IMR-90 (cell line): ENCODE data around the gene SLC51A. TPM values are rescaled to one million over a fixed set of nuclear protein-coding genes. Genes with fewer than 3 reads are reported as not detected.

Experiments used
- ATAC-seq: fragments of 200-7000 bp; cut with Tn5 transposase; 2 replicates; pipeline ENCODE4 v1.9.1; 2020; ENCODE audit warnings: low read depth, mild to moderate bottlenecking, moderate library complexity
- BruUV-seq: library from RNA; stranded (reverse); fragments of 400-500 nt; replicated peaks from 2 replicates; lab custom pipeline; 2021; lab: Mats Ljungman, UMichigan
- CTCF ChIA-PET: fragments of 300-600 bp; formaldehyde crosslinking; extraction: SDS; loops from one replicate; lab custom pipeline; 2021; ENCODE audit warnings: antibody characterized with exemption; lab: Yijun Ruan, JAX
- POLR2A ChIA-PET: fragments of 300-600 bp; sonication (Branson Sonifier 250); formaldehyde crosslinking; loops from one replicate; lab custom pipeline; 2022; ENCODE audit warnings: antibody characterized with exemption; ENCODE audit not compliant: unreplicated experiment; lab: Charles Lee
- DNase-seq: peaks from one replicate; pipeline ENCODE4 v3.0.0; 2013
- H2AFZ ChIP-seq: replicated peaks from 2 replicates; pipeline ENCODE3; 2013; ENCODE audit warnings: low read length, mild to moderate bottlenecking; ENCODE audit not compliant: poor library complexity
- H2AK5ac ChIP-seq: 2 replicates; pipeline ENCODE4 v1.6.1; 2013; ENCODE audit warnings: low read depth, low read length, inconsistent platforms
- H2AK9ac ChIP-seq: replicated peaks from 2 replicates; pipeline ENCODE3; 2013; ENCODE audit warnings: mild to moderate bottlenecking, low read depth, low read length, moderate library complexity; ENCODE audit not compliant: poor library complexity
- H2BK120ac ChIP-seq: 2 replicates; pipeline ENCODE4 v1.6.1; 2013; ENCODE audit warnings: low read depth, low read length, inconsistent platforms
- H2BK15ac ChIP-seq: 3 replicates; pipeline ENCODE4 v1.6.1; 2013; ENCODE audit warnings: low read depth, low read length, inconsistent platforms
- H2BK20ac ChIP-seq: 2 replicates; pipeline ENCODE4 v1.6.1; 2013; ENCODE audit warnings: low read depth, mild to moderate bottlenecking, inconsistent platforms, low read length, moderate library complexity
- H2BK5ac ChIP-seq: 2 replicates; pipeline ENCODE4 v1.6.1; 2013; ENCODE audit warnings: mild to moderate bottlenecking, low read depth, low read length, inconsistent platforms; ENCODE audit not compliant: poor library complexity, severe bottlenecking
- H3K14ac ChIP-seq: replicated peaks from 2 replicates; pipeline ENCODE4 v1.6.1; 2013; ENCODE audit warnings: low read depth, low read length, inconsistent platforms
- H3K18ac ChIP-seq: 2 replicates; pipeline ENCODE4 v1.6.1; 2013; ENCODE audit warnings: low read depth, low read length, control low read depth
- H3K23ac ChIP-seq: 2 replicates; pipeline ENCODE4 v1.6.1; 2013; ENCODE audit warnings: low read depth, low read length, inconsistent platforms
- H3K27ac ChIP-seq: 2 replicates; pipeline ENCODE4 v1.5.1; 2013; ENCODE audit warnings: mild to moderate bottlenecking, control low read depth, low read length; ENCODE audit not compliant: insufficient read depth
- H3K27me3 ChIP-seq: 2 replicates; pipeline ENCODE4 v1.6.1; 2013; ENCODE audit warnings: low read length; ENCODE audit not compliant: control insufficient read depth, insufficient read depth
- H3K36me3 ChIP-seq: 2 replicates; pipeline ENCODE4 v1.6.1; 2013; ENCODE audit warnings: low read length, mixed read lengths; ENCODE audit not compliant: control insufficient read depth, insufficient read depth
- H3K4ac ChIP-seq: 2 replicates; pipeline ENCODE4 v1.6.1; 2013; ENCODE audit warnings: low read depth, low read length, inconsistent platforms
- H3K4me1 ChIP-seq: 2 replicates; pipeline ENCODE4 v1.6.1; 2013; ENCODE audit warnings: low read length, mixed read lengths; ENCODE audit not compliant: control insufficient read depth, insufficient read depth
- H3K4me2 ChIP-seq: 2 replicates; pipeline ENCODE4 v1.6.1; 2013; ENCODE audit warnings: low read depth, mild to moderate bottlenecking, control low read depth, low read length, moderate library complexity
- H3K4me3 ChIP-seq: 2 replicates; pipeline ENCODE4 v1.5.1; 2013; ENCODE audit warnings: low read depth, mild to moderate bottlenecking, control low read depth, low read length, moderate library complexity; ENCODE audit not compliant: insufficient read depth
- H3K56ac ChIP-seq: 2 replicates; pipeline ENCODE4 v1.6.1; 2013; ENCODE audit warnings: low read length, inconsistent platforms; ENCODE audit not compliant: insufficient read depth; ENCODE audit errors: extremely low read depth
- H3K79me1 ChIP-seq, 2 experiments: 2 replicates each; pipeline ENCODE4 v1.6.1; 2013; ENCODE audit warnings: low read length in 2 of 2, inconsistent platforms in 1 of 2, low read depth in 1 of 2
- H3K9ac ChIP-seq: 2 replicates; pipeline ENCODE4 v1.6.1; 2013; ENCODE audit warnings: low read depth, low read length, control low read depth
- H3K9me1 ChIP-seq: 2 replicates; pipeline ENCODE4 v1.6.1; 2013; ENCODE audit warnings: low read length, inconsistent platforms; ENCODE audit not compliant: insufficient read depth
- H3K9me3 ChIP-seq: 2 replicates; pipeline ENCODE4 v1.6.1; 2013; ENCODE audit warnings: low read length; ENCODE audit not compliant: control insufficient read depth, insufficient read depth
- H4K20me1 ChIP-seq: 2 replicates; pipeline ENCODE4 v1.6.1; 2013; ENCODE audit warnings: low read length, inconsistent platforms; ENCODE audit not compliant: insufficient read depth
- H4K5ac ChIP-seq: 2 replicates; pipeline ENCODE4 v1.6.1; 2013; ENCODE audit warnings: mild to moderate bottlenecking, low read depth, low read length, control low read depth
- H4K8ac ChIP-seq, 2 experiments: 2 replicates each; pipeline ENCODE4 v1.6.1; 2013; ENCODE audit warnings: low read depth in 2 of 2, low read length in 2 of 2, control low read depth in 1 of 2, inconsistent platforms in 1 of 2
- H4K91ac ChIP-seq: 2 replicates; pipeline ENCODE4 v1.6.1; 2013; ENCODE audit warnings: low read depth, low read length, inconsistent platforms; ENCODE audit not compliant: insufficient read depth
- FOS ChIP-seq: fragments of 150-350 bp; IDR thresholded peaks from 2 replicates; pipeline ENCODE4 v1.6.1; 2016; ENCODE audit warnings: low read depth, low read length
- POLR2A ChIP-seq: IDR thresholded peaks from 2 replicates; pipeline ENCODE4 v1.6.1; 2012; ENCODE audit warnings: mild to moderate bottlenecking, low read depth, low read length
- RCOR1 ChIP-seq: IDR thresholded peaks from 2 replicates; pipeline ENCODE4 v1.6.1; 2012; ENCODE audit warnings: mild to moderate bottlenecking, low read length, improper control_type of control experiment; ENCODE audit not compliant: insufficient replicate concordance
- SMC3 ChIP-seq: fragments of 150-350 bp; IDR thresholded peaks from 2 replicates; pipeline ENCODE4 v1.6.1; 2016; ENCODE audit warnings: low read depth, mild to moderate bottlenecking, antibody characterized with exemption, low read length, moderate library complexity
- WGBS, 2 experiments: methylation state at CpG; one replicate each; pipeline versions ENCODE4 v1.1.5 to v1.1.7; 2013; ENCODE audit warnings: missing lambda C conversion rate in 2 of 2; ENCODE audit not compliant: insufficient read length in 1 of 2; ENCODE audit errors: extremely low coverage in 2 of 2; 5-methylcytosine and 5-hydroxymethylcytosine counted together
- dilution Hi-C: fragments of 300-500 bp; cut with HindIII; formaldehyde crosslinking; loops from one replicate; pipeline ENCODE4 v1.14.3; 2018; ENCODE audit warnings: low sequenced_read_pairs; ENCODE audit not compliant: unreplicated experiment
- in situ Hi-C: fragments of 300-500 bp; cut with MboI; formaldehyde crosslinking; loops from 3 replicates; pipeline ENCODE4 v1.14.3; 2019; ENCODE audit warnings: low sequenced_read_pairs, inconsistent platforms, mixed read lengths
- intact Hi-C: fragments of 100-400 bp; cut with micrococcal nuclease; formaldehyde crosslinking; loops from 2 replicates; pipeline ENCODE4 v1.10.0; 2022
- polyA plus RNA-seq, 3 experiments: library from polyadenylated mRNA; depleted of rRNA; stranded (reverse); fragments of >200 nt; gene quantifications; 2 replicates each; pipeline ENCODE4 v1.2.3, GENCODE V29; 2012; ENCODE audit warnings: low replicate concordance in 1 of 3
- total RNA-seq: library from RNA; depleted of rRNA; stranded (reverse); fragments of >200 nt; gene quantifications from 2 replicates; pipeline ENCODE4 v1.2.3, GENCODE V29; 2012

The SLC51A gene
- total and polyA plus RNA-seq, 2 of the 4 experiments (the other 2 are of a cell fraction), result not detected

- Histone ChIP-seq H3K9me3 (no peaks in the 10 kb centered on the region), H2AFZ (no peak overlapping the region), H4K91ac (no peak overlapping the region), H3K9ac (no peak overlapping the region), H4K20me1 (peaks cover 30% of the 10 kb centered on the region), H4K5ac (no peak overlapping the region), H3K14ac (no peak overlapping the region), H3K18ac (no peak overlapping the region), H2AK5ac (no peak overlapping the region), H3K4me3 (no peak overlapping the region), H3K4me1 (peaks cover 2% of the 10 kb centered on the region), H2BK20ac (no peak overlapping the region), H3K4ac (no peak overlapping the region), H3K23ac (no peak overlapping the region), H3K9me1 (peaks cover 11% of the 10 kb centered on the region; the same call in 1 of the 2 replicates), H3K27ac (no peak overlapping the region), H4K8ac (no peak overlapping the region), H2AK9ac (no peak overlapping the region), H3K4me2 (no peak overlapping the region), H3K79me1 (peaks cover 35 to 72% of the 10 kb centered on the region in 2 experiments), H3K36me3 (peaks cover 16% of the 10 kb centered on the region), H3K27me3 (no peaks in the 10 kb centered on the region), H2BK5ac (no peak overlapping the region), H2BK120ac (no peak overlapping the region), H2BK15ac (no peak overlapping the region), H3K56ac (no peak overlapping the region)
- in situ Hi-C loops (no loop called here), intact Hi-C loops (no loop called here), dilution Hi-C loops (no loop called here)
- BruUV-seq, result no TSS peak
- ChIA-PET POLR2A (no interaction called here), CTCF (no interaction called here)
- 93% methylated on average over 3 of the region's 5 CpGs; no CpG with 5 or more reads in 1 of the 2 experiments for WGBS, 2 experiments
- TF ChIP-seq RCOR1 (no peak), FOS (no peak), POLR2A (no peak), SMC3 (no peak)
- ATAC-seq (no peak), DNase-seq (peak; percentile 19)
These were observed 58.3 kb downstream of the SLC51A start for GRCh38 chr3:196274585-196274984.
